Breast epithelium (tissue), 3 donors: ENCODE data around the gene TMEM217.

Source experiments
- CTCF ChIP-seq, 3 donors: fragments of 450-650 bp; IDR thresholded peaks; one replicate each; pipeline ENCODE4 v1.5.1; 2016 to 2017; ENCODE audit warnings: antibody characterized with exemption in 3 of 3, mild to moderate bottlenecking in 3 of 3, moderate library complexity in 3 of 3
- POLR2A ChIP-seq: fragments of 450-650 bp; IDR thresholded peaks from one replicate; pipeline ENCODE4 v1.6.1; 2016; ENCODE audit warnings: antibody characterized with exemption, mild to moderate bottlenecking, moderate library complexity

- no peak for TF ChIP-seq POLR2A
- TF ChIP-seq CTCF (IDR thresholded peaks at IDR 0.05), result no peak
Measured at GRCh38 chr6:37182736-37183590, 75.0 kb downstream of the TMEM217 start.
